ELR (cell line): ENCODE data around the gene RNASE4.

ENCODE experiments used
- DNase-seq: peaks from one replicate; pipeline ENCODE4 v3.0.0-alpha.2; 2015; ENCODE audit warnings: low read depth

Gene RNASE4

DNA sequence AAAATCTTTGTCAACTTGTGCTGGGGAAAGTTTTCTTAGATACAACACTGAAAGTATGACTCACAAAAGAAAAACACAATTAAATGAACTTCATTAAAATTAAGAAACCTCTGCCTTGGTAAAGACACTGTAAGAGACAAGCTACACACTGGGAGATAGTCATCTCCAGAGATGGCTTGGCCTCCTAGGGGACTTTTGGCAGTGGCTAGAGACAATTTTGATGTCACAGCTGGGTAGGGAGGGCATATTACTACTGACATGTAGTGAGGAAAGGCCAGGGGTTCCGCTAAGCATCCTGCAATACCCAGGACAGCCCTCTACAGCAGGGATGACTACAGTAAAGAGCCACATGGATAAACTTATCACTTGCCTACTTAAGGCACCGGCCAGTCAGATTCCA is 8.7 kb upstream of the RNASE4 start:
- DNase-seq: no peak

- DNase-seq: no peak
Observed at GRCh38 chr14:20676072-20676471, 8.3 kb upstream of the RNASE4 start.

DNA sequence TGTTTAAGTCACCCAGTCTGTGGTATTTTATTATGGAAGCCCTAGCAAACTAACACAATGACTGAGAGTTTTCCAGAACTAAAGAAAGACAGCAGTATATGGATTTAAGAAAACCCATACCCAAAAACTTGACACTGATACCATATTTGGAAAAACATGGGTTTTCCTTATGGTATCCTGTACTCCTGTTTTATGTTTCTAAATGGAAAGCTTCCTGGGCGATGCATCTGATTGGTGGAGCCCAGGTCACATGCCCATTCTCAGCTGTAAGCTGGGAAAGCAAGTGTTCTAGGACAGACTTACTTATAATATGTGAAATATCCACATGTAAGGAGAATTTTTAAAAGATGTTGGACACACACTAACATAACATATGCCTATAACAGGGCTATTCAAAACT is 4.5 kb upstream of the RNASE4 start:
- DNase-seq: peak; percentile 56

- DNase-seq: no peak
Observed at GRCh38 chr14:20680363-20680762, 4.0 kb upstream of the RNASE4 start.

GRCh38 chr14:20680843-20681347 is 3.5 kb upstream of the RNASE4 start:
- DNase-seq: no peak

GRCh38 chr14:20681348-20682126 is 2.8 kb upstream of the RNASE4 start:
- DNase-seq: peak; percentile 82

- DNase-seq: no peak
Observed at GRCh38 chr14:20682127-20682434, 2.3 kb upstream of the RNASE4 start.

DNA sequence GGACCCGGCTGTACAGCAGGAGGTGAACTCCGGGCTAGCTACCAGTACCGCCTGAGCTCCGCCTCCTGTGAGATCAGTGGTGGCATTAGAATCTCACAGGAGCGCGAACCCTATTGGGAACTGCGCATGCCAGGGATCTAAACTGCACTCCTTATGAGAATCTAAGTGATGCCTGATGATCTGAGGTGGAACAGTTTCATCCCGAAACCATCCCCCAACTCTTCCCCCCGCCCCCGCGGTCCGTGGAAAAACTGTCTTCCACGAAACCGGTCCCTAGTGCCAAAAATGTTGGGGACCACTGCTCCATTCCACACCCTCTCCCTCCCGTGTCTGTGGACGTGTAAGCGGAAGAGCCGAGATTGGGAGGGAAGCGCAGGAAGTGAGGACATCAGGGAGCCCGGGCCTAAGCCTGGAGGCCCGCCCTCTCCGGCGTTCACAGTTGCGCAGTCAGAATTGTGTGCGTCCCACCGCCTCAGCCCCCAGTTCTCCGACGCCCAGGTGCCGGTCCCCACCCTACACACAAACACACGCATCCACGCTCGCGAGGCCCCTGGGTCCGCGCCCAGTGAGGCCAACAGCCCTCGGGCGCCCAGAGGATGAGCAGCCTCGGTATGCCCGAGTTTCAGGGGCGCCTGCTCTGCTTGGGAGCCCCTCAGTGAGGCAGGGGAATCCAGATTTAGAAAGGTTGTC is 1.8 kb upstream of the RNASE4 start:
- DNase-seq: peak; percentile 90

- DNase-seq: peak; percentile 91
Observed at GRCh38 chr14:20683125-20683890, 1.1 kb upstream of the RNASE4 start.

DNA sequence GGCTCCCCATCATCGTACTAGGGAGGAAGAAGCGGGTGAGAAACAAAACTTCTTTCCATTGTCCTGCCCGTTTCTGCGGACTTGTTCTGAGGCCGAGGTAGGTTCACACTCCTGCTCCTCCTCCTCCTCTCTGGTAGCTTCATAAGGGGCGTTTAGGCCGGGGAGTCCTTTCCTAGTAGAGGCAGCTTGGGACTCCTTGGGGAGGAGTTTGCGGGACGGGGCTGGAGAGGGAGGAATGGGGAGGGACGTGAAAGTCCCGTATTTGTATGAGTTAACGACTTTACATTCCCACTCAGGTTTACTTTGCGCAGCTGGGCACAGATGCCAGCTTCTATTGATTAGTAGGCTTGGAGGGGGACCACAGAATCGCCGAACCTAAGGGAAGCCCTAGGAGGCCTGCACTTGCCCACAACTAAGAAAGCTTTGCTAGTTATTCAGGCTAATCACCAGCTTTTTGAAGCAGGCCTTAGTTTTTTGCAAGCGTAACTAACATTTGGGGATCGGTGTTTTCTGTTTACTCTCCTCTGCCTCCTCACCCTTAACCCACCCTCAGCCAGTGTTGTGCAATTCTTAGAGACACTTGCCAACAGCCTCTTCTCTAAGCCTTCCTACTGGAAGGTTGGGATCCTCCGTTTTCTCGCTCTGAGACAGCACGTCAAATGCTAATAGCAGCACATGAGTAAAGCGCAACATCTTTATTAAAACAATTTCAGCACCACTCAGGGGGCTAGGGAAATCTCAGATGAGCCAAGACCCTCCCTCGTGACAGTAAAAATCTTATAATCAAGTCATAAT is 499 bp downstream of the RNASE4 start:
- peak; percentile 49 for DNase-seq

DNA sequence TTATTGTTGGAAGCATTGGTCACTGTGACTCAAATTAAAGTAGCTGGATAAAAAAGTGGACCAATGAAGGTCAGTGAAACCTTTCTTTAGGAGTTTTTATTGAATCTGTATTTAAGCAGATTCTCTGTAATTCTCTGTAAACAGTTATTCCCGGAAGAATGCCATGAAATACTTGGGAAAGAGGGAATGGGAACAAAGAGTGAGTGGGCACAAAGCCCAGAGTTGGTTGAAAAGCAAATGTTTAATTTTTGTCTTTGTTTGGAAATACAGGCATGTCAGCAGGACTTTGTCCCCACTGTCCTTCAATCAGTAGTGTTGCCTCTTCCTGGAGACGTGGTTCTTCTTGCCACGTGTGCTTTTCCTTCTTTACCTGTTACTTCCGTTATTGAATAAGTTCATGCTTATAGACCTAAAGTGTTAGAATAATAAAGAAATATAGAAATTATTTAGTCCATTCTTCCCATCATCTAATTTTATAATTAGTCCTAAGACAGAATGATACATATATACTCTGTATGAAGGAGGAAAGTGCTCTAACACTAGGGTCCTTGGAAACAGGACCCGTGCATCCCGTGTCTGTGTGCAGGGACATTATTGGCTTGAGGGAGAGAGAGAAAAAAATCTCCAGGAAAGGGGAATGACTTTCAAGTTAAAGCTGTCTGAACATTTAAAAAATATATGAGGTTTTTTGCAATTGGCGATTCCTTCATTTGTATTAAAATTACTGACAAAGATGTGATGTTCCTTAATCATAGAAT is 2.2 kb downstream of the RNASE4 start:
- DNase-seq: no peak

DNA sequence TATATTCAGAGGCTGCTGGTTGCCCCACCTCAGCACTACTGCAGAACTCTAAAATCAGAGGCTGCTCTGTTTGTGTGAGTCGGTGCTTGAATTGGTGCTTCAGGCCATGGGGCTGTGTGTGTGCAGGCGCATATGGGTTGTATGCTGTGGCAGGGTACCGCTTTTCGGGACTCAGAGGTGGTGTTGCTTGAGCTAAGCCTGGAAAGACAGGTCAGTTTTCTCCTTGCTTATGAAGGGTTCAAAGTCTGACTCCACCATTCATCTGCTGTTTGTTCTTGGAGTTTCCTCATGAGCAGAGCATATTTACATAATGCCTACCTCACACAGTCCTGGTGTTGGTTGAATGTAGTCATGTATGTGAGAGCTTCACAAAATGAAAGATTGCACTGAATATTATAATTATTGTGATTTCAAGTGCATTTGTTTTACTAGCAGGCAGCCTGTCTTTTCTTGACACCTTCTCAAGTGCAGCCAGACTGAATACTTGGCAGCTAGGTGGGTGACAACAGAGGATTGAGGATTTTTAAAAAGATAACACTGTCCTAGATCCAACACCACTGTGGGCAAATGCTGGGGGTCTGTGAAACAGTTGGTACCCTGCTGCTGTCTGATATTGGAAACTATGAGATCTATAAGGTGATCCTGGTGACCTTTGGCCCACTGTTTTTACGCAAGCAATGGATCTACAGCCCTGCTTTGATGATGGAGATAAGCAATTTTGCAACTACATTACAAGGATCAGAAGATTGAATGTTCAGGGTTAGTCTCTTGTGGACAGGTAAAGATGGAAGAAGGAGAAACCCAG is 3.2 kb downstream of the RNASE4 start:
- DNase-seq: no peak

- no peak for DNase-seq
Observed at GRCh38 chr14:20688167-20688839, 3.9 kb downstream of the RNASE4 start, which contains the start of gene ANG. Gene ANG, plus strand, starts transcription at chr14:20688764. Its CDS starts 4,801 bp downstream, at chr14:20693565.

DNA sequence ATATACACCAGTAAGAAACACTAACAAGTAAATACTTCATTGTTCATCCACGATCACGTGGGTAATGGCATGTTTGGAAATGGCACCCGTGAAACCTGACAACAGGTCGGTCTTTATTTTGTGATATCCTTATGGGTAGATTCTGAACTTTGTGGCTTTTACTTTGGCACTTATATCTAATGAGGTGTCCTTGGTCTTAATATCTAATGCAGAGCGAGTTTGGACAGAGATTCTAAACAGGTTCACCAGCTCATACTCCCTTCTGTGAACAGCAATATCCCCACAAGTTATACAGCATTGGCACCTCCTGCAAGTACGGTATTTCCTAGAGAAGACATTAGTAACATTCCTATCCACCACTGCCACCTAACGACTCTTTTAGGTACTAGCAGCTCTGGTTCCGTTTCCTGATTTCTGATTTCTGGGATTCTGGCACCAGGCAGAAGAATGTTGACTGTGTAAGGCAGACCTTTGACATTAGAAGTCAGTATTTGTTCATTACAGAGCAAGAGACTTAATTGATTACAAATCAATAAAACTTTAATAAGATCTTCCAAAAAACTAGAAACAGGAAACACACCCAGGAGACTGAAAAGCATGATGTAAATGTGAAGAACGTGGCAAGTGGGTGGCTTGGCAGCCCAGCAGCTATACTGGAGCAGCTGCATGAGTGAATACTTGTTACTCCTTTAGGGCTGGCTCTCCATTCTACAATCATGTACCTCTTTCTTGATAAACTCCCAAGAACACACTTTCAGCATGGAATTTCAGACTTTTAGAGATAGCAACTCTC is 6.7 kb downstream of the RNASE4 start:
- peak; percentile 72 for DNase-seq

- DNase-seq: no peak
Observed at GRCh38 chr14:20692116-20692751, 7.9 kb downstream of the RNASE4 start.

- no peak for DNase-seq
Observed at GRCh38 chr14:20696764-20697163, 12.4 kb downstream of the RNASE4 start.

GRCh38 chr14:20697273-20698017 is 13.1 kb downstream of the RNASE4 start:
- peak; percentile 74 for DNase-seq

DNA sequence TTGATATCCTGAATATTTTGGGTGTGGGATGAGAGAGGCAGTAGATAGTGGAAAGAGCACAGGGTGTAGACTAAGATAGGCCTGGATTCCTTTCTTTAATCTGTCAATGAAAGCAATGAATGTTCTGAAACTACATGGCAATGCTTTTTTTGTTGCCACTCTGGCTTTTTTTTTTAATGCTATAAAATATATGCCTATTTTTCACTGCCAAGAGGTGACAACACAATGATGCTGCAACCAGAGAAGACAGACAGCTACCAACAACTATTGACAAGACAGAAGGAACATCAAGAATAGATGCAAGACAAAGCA is 13.6 kb downstream of the RNASE4 start:
- no peak for DNase-seq
